ENCODE data around the gene TANGO2.
A peak's percentile ranks its signal among the peaks of the same experiment; 100 is the strongest.
"Not testable (repeated sequence)": the region's sequence is repeated elsewhere in the genome, so short reads cannot be mapped to it uniquely, and the experiment has no call there.

TANGO2 gene

GRCh38 chr22:20066617-20067383 lies 45.9 kb downstream of the TANGO2 start:
- no peak for DNase-seq

- DNase-seq: not testable (repeated sequence)
Measured at GRCh38 chr22:20067384-20067682, 46.4 kb downstream of the TANGO2 start.

- DNase-seq: no peak
Measured at GRCh38 chr22:20068640-20069039, 47.7 kb downstream of the TANGO2 start.

- no peak for DNase-seq
Measured at GRCh38 chr22:20069331-20070042, 48.6 kb downstream of the TANGO2 start.

GRCh38 chr22:20071524-20071972 lies 50.6 kb downstream of the TANGO2 start:
- no peak for DNase-seq

- no peak for DNase-seq
Measured at GRCh38 chr22:20076627-20077172, 55.8 kb downstream of the TANGO2 start.

- DNase-seq: peak; percentile 63
Measured at GRCh38 chr22:20079745-20080444, 59.0 kb downstream of the TANGO2 start, which contains the start of gene DGCR8. DGCR8 (plus strand) TSS chr22:20080241; CDS start chr22:20085964, 5,723 bp downstream.

GRCh38 chr22:20080445-20080775 lies 59.5 kb downstream of the TANGO2 start:
- DNase-seq: no peak

GRCh38 chr22:20080776-20081654 lies 60.1 kb downstream of the TANGO2 start:
- no peak for DNase-seq

- DNase-seq: no peak
Measured at GRCh38 chr22:20083157-20083890, 62.4 kb downstream of the TANGO2 start.

- DNase-seq: no peak
Measured at GRCh38 chr22:20083891-20084546, 63.1 kb downstream of the TANGO2 start.

GRCh38 chr22:20084547-20085413 lies 63.9 kb downstream of the TANGO2 start:
- no peak for DNase-seq

GRCh38 chr22:20085651-20086050 lies 64.7 kb downstream of the TANGO2 start:
- DNase-seq: no peak

- DNase-seq: no peak
Measured at GRCh38 chr22:20086101-20086599, 65.2 kb downstream of the TANGO2 start.

- no peak for DNase-seq
Measured at GRCh38 chr22:20086763-20087162, 65.9 kb downstream of the TANGO2 start.

GRCh38 chr22:20087319-20088262 lies 66.7 kb downstream of the TANGO2 start:
- DNase-seq: no peak

- no peak for DNase-seq
Measured at GRCh38 chr22:20088263-20088648, 67.3 kb downstream of the TANGO2 start.

GRCh38 chr22:20089226-20089976 lies 68.5 kb downstream of the TANGO2 start:
- no peak for DNase-seq
